ENCODE measurements around the gene APC2. TPM values are rescaled to one million over a fixed set of nuclear protein-coding genes. Genes with fewer than 3 reads are reported as not detected.

The APC2 gene
- total and polyA plus RNA-seq, 4 donors: 0.03 to 0.42 (median 0.26) TPM; not detected in 1

DNA sequence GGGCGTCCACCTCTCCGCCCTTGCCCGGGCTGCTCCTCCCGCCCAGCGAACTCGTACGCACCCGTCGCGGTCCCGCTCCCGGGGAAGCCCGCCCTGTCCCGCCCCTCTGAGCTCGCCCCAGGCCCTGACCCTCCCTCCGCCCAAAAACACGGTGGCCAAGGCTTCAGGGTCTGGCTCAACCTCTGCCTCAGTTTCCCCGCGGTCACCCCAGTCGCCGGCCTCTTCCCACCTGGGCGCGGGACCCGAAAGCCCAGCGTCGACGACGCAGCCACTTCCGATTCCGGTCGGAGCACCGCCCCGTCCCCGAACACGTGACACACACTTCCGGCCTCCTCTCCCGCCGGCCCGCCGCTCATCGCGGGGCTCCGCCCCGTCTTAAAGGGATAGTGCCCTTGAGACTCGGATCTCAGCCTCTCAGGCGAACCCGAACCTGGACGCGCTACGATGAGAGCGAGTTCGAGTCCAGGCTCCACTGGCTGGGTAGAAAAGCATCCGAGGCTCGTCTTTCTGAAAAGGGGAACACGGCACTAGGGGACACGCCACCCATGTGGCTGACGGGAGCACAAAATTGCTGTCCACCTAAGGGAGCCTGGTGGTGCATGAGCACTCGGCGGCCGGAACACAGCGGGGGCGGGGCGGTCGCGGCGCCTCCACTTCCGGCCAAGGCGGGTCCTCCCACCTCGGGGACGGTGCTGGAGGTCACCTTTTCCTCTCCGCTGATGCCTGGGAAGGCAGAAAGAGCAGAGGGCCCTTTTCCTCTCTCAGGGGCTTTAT, 29.2 kb downstream of the APC2 start, which contains the start of gene C19orf25:
Gene C19orf25 (minus strand): TSS at position 282 of the 774 bp plus-strand sequence. CDS start 312 bp downstream, outside the sequence.
- H3K4me3 ChIP-seq (ENCODE audit: low read length in 2 of 2): peak within 1 kb of the TSS; percentile 86 to 89
- DNase-seq (peak; percentile 97 to 99), ATAC-seq (ENCODE audit: low FRiP score) (peak; percentile 96)
- intact Hi-C loops (cut with DNase I): loop anchor here in 1 of 2 donors (1.0 kb wide), 1 partner anchor 11 kb away; the partner anchor contains the start of gene PCSK4
- no peaks in the 10 kb centered on the region for H3K4me1 ChIP-seq (ENCODE audit: control insufficient read depth in 1 of 2, insufficient read depth in 2 of 2, low read length in 2 of 2)
- no peaks in the 10 kb centered on the region for H3K27me3 ChIP-seq (ENCODE audit: control insufficient read depth in 1 of 2, insufficient read depth in 2 of 2, low read length in 1 of 2)
- no peaks in the 10 kb centered on the region for H3K9me3 ChIP-seq (ENCODE audit: control insufficient read depth, low read length)
- H3K27ac ChIP-seq (ENCODE audit: low read depth in 1 of 2, low read length in 2 of 2): no peak within 1 kb of the TSS
- no peaks in the 10 kb centered on the region for H3K36me3 ChIP-seq (ENCODE audit: control insufficient read depth in 1 of 2, insufficient read depth in 2 of 2, low read length in 1 of 2)
- 1% methylated on average over 52 to 71 of the region's 71 CpGs for WGBS, 2 donors

DNA sequence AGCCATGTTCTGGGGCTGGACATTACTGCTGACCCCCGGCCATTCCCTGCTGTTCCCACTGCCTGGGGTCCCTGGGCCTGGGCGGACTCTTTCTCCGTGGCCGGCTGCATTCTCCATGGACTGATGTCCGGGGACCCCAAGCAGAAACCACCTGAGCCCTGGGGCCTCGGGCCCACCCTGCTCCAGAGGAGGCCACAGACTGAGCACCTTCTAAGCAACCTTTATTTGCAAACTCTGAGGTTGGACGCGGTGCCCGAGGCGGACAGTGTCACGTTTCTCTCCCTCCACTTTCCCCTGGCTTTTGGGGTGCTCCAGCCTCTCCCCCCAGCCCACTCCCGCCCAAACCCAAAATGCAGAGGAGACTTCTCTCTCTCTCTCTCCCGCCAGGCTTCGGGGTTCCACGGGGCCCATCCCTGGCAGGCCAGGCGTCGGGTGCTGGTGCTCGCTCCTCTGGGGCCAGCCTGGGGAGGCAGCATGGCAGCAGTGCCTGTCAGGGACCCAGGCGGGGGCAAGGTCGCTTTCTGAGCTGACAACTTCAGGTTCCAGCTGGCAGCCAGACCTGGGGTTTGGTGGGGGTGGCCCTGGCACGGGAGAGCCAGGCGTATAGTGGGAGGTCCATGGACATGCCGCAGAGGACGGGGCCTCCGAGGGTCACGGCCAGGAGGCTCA, 31.4 kb downstream of the APC2 start:
- no peaks in the 10 kb centered on the region for H3K4me1 ChIP-seq (ENCODE audit: control insufficient read depth in 1 of 2, insufficient read depth in 2 of 2, low read length in 2 of 2)
- ATAC-seq (ENCODE audit: low FRiP score) (no peak), DNase-seq (peak in 1 of 2 donors; percentile 56)
- no peaks in the 10 kb centered on the region for H3K9me3 ChIP-seq (ENCODE audit: control insufficient read depth, low read length)
- no peaks in the 10 kb centered on the region for H3K36me3 ChIP-seq (ENCODE audit: control insufficient read depth in 1 of 2, insufficient read depth in 2 of 2, low read length in 1 of 2)
- intact Hi-C loops (cut with DNase I): no loop called here
- H3K27me3 ChIP-seq (ENCODE audit: control insufficient read depth in 1 of 2, insufficient read depth in 2 of 2, low read length in 1 of 2): no peaks in the 10 kb centered on the region
- no peak overlapping the region for H3K4me3 ChIP-seq (ENCODE audit: low read length in 2 of 2)
- WGBS, 2 donors: 88 to 92% methylated on average over 22 to 26 of the region's 26 CpGs
- H3K27ac ChIP-seq (ENCODE audit: low read depth in 1 of 2, low read length in 2 of 2): no peak overlapping the region

DNA sequence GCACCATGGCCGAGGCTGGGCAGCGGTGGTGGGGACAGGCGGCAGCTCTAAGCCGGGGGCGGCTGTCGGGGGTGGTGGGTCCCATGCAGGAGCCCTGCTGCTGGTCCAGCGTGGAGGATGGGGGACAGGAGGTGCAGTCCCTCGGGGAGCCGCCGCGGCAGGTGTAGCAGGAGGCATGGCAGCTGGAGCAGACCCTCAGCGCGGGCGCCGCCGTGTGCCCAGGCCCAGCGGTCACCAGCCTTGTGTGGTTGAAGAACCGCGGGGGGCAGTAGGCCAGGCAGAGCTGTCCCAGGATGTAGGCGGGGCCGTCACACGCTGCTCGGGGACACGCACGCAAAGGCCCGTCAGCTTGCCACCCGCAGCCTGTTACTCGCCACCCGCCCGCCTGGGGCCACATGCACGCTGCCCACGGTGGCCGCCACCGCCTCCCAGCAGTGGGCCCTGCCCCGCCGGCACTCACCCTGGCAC, 32.0 kb downstream of the APC2 start:
- H3K27me3 ChIP-seq (ENCODE audit: control insufficient read depth in 1 of 2, insufficient read depth in 2 of 2, low read length in 1 of 2): no peaks in the 10 kb centered on the region
- H3K4me1 ChIP-seq (ENCODE audit: control insufficient read depth in 1 of 2, insufficient read depth in 2 of 2, low read length in 2 of 2): no peaks in the 10 kb centered on the region
- no peaks in the 10 kb centered on the region for H3K9me3 ChIP-seq (ENCODE audit: control insufficient read depth, low read length)
- ATAC-seq (ENCODE audit: low FRiP score) (no peak), DNase-seq (peak in 1 of 2 donors; percentile 76)
- 88 to 89% methylated on average over 35 to 36 of the region's 36 CpGs for WGBS, 2 donors
- H3K4me3 ChIP-seq (ENCODE audit: low read length in 2 of 2): no peak overlapping the region
- H3K27ac ChIP-seq (ENCODE audit: low read depth in 1 of 2, low read length in 2 of 2): no peak overlapping the region
- intact Hi-C loops (cut with DNase I): no loop called here
- H3K36me3 ChIP-seq (ENCODE audit: control insufficient read depth in 1 of 2, insufficient read depth in 2 of 2, low read length in 1 of 2): no peaks in the 10 kb centered on the region

DNA sequence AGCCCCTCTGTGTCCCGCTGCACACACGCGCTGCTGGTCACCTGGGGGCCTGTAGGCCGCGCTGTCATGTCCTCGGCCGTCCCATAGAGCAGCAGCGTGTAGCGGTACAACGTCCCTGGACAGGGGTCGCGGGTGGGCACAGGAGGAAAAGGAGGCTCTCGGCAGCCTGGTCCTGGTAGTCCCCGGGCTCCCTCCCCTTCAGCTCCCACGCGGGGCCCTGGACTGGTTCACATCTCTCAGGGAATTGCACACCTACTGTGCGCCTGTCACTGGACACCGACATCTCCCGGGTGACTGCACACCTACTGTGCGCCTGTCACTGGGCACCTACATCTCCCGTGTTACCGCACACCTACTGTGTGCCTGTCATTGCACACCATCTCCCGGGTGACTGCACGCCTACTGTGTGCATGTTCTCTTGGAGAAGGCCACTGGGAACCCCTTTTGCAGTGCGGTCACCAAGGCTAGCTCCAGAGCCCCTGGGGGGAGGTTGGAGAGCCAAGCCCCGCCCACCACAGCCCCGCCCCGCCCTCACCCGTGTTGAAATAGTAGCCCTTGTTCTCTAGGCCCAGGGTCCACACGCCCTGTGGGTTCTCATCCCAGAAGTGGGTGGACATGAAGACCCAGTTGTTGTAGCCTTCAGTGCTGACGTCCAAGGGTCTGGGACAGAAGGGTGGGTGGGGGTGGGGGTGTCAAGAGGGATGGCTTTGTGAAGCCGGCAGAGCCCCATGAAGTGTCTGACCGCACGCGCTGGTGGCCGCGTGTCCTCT, 32.6 kb downstream of the APC2 start:
- no peaks in the 10 kb centered on the region for H3K4me1 ChIP-seq (ENCODE audit: control insufficient read depth in 1 of 2, insufficient read depth in 2 of 2, low read length in 2 of 2)
- H3K27ac ChIP-seq (ENCODE audit: low read depth in 1 of 2, low read length in 2 of 2): no peak overlapping the region
- H3K36me3 ChIP-seq (ENCODE audit: control insufficient read depth in 1 of 2, insufficient read depth in 2 of 2, low read length in 1 of 2): no peaks in the 10 kb centered on the region
- no peaks in the 10 kb centered on the region for H3K9me3 ChIP-seq (ENCODE audit: control insufficient read depth, low read length)
- no peak for DNase-seq
- no peak overlapping the region for H3K4me3 ChIP-seq (ENCODE audit: low read length in 2 of 2)
- WGBS, 2 donors: 80 to 83% methylated on average over 37 of the region's 37 CpGs
- H3K27me3 ChIP-seq (ENCODE audit: control insufficient read depth in 1 of 2, insufficient read depth in 2 of 2, low read length in 1 of 2): no peaks in the 10 kb centered on the region
- ATAC-seq (ENCODE audit: low FRiP score): no peak
- intact Hi-C loops (cut with DNase I): no loop called here

DNA sequence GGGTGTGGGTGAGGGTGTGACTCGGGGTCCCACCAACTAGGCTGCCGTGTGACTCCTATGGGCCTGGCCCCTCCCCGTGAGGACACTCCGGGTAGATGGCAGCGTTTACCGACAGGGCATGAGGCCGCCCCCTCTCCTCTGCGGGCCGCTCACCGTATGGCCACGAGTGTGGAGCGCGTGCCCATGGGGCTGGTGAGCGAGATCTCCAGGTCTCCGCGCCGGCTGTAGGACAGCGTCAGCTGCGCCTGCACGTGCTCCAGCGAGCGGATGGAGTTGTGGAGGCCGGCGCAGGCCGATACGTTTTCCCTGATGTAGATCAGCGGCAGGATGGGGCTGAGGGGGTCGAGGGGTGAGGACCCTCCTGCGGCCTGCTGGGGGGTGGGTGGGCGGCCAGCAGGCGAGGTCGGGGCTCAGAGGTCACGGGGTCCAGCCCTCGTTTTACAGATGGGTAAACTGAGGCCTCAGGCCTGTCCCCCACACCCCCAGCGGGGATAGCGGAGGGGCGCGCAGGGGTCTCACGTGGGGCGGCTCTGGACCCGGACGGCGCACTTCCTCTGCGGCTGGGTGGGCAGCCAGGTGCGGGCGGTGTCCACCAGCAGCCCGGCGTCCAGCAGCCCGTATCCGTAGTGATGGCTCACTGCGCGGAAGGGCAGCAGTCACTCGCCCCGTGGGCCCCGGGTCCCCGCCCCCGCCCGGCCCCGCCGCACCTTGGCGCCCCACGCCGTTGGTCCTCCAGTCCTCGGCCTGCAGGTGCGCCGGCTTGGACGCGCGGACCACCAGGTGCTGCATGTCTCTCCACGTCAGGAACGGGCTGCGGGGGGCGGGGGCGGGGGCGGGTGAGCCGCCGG, 33.4 kb downstream of the APC2 start:
- no peaks in the 10 kb centered on the region for H3K4me1 ChIP-seq (ENCODE audit: control insufficient read depth in 1 of 2, insufficient read depth in 2 of 2, low read length in 2 of 2)
- no peak overlapping the region for H3K27ac ChIP-seq (ENCODE audit: low read depth in 1 of 2, low read length in 2 of 2)
- intact Hi-C loops (cut with DNase I): no loop called here
- DNase-seq: no peak
- no peak for ATAC-seq (ENCODE audit: low FRiP score)
- H3K36me3 ChIP-seq (ENCODE audit: control insufficient read depth in 1 of 2, insufficient read depth in 2 of 2, low read length in 1 of 2): no peaks in the 10 kb centered on the region
- no peak overlapping the region for H3K4me3 ChIP-seq (ENCODE audit: low read length in 2 of 2)
- H3K27me3 ChIP-seq (ENCODE audit: control insufficient read depth in 1 of 2, insufficient read depth in 2 of 2, low read length in 1 of 2): no peaks in the 10 kb centered on the region
- WGBS, 2 donors: 91% methylated on average over 75 to 77 of the region's 77 CpGs
- H3K9me3 ChIP-seq (ENCODE audit: control insufficient read depth, low read length): no peaks in the 10 kb centered on the region

DNA sequence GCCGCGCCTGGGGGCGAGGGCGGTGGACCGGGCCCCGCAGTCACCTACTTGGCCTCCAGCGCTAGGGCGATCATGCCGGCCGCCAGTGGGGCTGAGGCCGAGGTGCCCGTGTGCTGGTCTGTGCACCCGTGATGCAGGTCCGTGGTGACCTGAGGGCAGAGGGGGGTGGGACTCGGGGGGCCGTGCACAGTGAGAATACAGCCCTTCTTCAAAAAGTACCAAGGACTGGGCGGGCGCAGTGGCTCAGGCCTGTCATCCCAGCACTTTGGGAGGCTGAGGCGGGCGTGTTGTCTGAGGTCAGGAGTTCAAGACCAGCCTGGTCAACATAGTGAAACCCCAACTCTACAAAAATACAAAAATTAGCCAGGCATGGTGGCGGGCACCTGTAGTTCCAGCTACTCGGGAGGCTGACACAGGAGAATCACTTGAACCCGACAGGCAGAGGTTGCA, 34.1 kb downstream of the APC2 start:
- H3K9me3 ChIP-seq (ENCODE audit: control insufficient read depth, low read length): no peaks in the 10 kb centered on the region
- ATAC-seq (ENCODE audit: low FRiP score) (no peak), DNase-seq (no peak)
- H3K27ac ChIP-seq (ENCODE audit: low read depth in 1 of 2, low read length in 2 of 2): no peak overlapping the region
- intact Hi-C loops (cut with DNase I): no loop called here
- no peaks in the 10 kb centered on the region for H3K36me3 ChIP-seq (ENCODE audit: control insufficient read depth in 1 of 2, insufficient read depth in 2 of 2, low read length in 1 of 2)
- H3K27me3 ChIP-seq (ENCODE audit: control insufficient read depth in 1 of 2, insufficient read depth in 2 of 2, low read length in 1 of 2): no peaks in the 10 kb centered on the region
- WGBS, 2 donors: 91 to 92% methylated on average over 23 of the region's 23 CpGs
- no peak overlapping the region for H3K4me3 ChIP-seq (ENCODE audit: low read length in 2 of 2)
- H3K4me1 ChIP-seq (ENCODE audit: control insufficient read depth in 1 of 2, insufficient read depth in 2 of 2, low read length in 2 of 2): no peaks in the 10 kb centered on the region

DNA sequence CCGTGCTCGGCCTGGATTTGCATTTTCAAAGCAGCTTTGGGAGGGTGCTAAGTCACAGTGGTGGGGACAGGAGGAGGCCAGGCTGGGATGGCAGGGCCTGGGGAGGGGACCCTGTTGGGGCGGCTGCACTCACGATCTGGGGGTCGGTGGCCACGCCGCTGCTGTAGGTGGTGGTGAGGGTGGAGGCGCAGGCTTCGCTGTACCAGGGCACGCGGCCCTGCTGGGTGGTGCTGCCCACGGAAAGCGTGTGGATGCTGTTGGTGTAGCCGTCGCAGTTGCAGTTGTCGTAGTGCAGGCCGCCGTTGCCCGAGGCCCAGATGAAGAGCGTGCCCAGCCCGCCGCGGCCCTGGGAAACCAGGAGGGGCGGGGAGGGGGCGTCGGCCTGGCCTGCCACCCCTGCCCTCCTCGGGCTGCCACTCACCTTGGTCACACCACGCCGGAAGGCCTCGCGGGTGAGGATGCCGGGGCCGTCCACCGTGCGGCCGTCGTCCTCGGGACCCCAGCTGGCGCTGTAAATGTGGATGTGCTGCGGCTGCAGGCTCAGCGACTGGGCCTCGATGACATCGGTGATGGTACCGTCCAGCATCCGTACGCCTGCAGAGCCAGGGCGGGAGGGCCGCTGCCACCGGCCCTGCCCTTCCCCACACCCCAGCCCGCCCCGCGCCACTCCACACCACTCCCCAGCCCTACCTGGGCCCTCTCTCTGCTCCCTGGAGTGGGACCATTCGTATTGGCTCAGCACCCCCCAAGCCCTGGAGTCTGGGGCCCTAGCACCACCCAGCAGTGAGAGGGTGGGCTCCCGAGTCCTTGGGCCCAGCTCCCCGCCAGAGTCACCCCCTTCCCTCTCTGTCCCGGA, 37.0 kb downstream of the APC2 start:
- DNase-seq: no peak
- Histone ChIP-seq H3K27ac (ENCODE audit: low read depth in 1 of 2, low read length in 2 of 2) (no peak overlapping the region), H3K4me1 (ENCODE audit: control insufficient read depth in 1 of 2, insufficient read depth in 2 of 2, low read length in 2 of 2) (no peaks in the 10 kb centered on the region), H3K36me3 (ENCODE audit: control insufficient read depth in 1 of 2, insufficient read depth in 2 of 2, low read length in 1 of 2) (no peaks in the 10 kb centered on the region), H3K9me3 (ENCODE audit: control insufficient read depth, low read length) (no peaks in the 10 kb centered on the region), H3K4me3 (ENCODE audit: low read length in 2 of 2) (no peak overlapping the region), H3K27me3 (ENCODE audit: control insufficient read depth in 1 of 2, insufficient read depth in 2 of 2, low read length in 1 of 2) (no peaks in the 10 kb centered on the region)
- no peak for ATAC-seq (ENCODE audit: low FRiP score)
- intact Hi-C loops (cut with DNase I): no loop called here
- 91 to 94% methylated on average over 34 to 56 of the region's 56 CpGs for WGBS, 2 donors

Data from aorta (tissue), 5 donors.